Muscle layer of colon (tissue), 2 donors: Measurements from ENCODE around the gene NAE1.

Experiments used
- H3K27ac ChIP-seq: one replicate; pipeline ENCODE4 v1.7.0; 2013; ENCODE audit warnings: low read depth, mild to moderate bottlenecking, low read length, moderate library complexity
- H3K27me3 ChIP-seq, 2 donors: one replicate each; pipeline ENCODE4 v1.7.0; 2013; ENCODE audit warnings: low read length in 2 of 2, mild to moderate bottlenecking in 2 of 2; ENCODE audit not compliant: insufficient read depth in 2 of 2, control insufficient read depth in 1 of 2
- H3K36me3 ChIP-seq: one replicate; pipeline ENCODE4 v1.7.0; 2013; ENCODE audit warnings: mild to moderate bottlenecking, low read length; ENCODE audit not compliant: insufficient read depth
- H3K4me1 ChIP-seq: one replicate; pipeline ENCODE4 v1.7.0; 2013; ENCODE audit warnings: mild to moderate bottlenecking, low read length; ENCODE audit not compliant: insufficient read depth
- H3K4me3 ChIP-seq, 2 donors: one replicate each; pipeline ENCODE4 v1.7.0; 2013; ENCODE audit warnings: low read length in 2 of 2, low read depth in 1 of 2, mild to moderate bottlenecking in 1 of 2, moderate library complexity in 1 of 2
- H3K9ac ChIP-seq: one replicate; pipeline ENCODE4 v1.7.0; 2013; ENCODE audit warnings: low read length
- H3K9me3 ChIP-seq: one replicate; pipeline ENCODE4 v1.7.0; 2013; ENCODE audit warnings: mild to moderate bottlenecking, low read length
- donor health status: abdominal sarcoma.
- donor health status: Adenocarcinoma of cecum.

Gene NAE1

DNA sequence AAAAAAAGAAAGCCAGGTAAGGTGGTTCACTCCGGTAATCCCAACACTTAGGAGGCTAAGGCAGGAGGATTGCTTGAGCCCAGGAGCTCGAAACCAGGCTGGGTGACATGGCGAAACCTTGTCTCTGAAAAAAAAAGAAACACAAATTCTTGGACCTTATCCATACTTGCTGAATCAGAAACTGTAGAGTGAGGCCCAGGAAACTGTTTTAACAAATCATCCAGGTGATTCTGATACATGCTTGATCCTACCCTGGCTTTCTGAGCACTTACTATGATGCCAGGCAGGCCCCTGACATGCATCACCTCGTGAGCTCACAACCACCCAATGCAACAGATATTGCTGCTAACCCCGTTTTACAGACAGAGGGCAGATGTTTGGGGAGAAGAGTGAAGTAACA, 4.0 kb upstream of the NAE1 start:
- Histone ChIP-seq H3K27me3 (no peaks in the 10 kb centered on the region), H3K27ac (no peak overlapping the region), H3K4me3 (no peak overlapping the region), H3K9me3 (no peaks in the 10 kb centered on the region), H3K4me1 (peaks cover 3% of the 10 kb centered on the region), H3K9ac (no peak overlapping the region), H3K36me3 (no peaks in the 10 kb centered on the region)

DNA sequence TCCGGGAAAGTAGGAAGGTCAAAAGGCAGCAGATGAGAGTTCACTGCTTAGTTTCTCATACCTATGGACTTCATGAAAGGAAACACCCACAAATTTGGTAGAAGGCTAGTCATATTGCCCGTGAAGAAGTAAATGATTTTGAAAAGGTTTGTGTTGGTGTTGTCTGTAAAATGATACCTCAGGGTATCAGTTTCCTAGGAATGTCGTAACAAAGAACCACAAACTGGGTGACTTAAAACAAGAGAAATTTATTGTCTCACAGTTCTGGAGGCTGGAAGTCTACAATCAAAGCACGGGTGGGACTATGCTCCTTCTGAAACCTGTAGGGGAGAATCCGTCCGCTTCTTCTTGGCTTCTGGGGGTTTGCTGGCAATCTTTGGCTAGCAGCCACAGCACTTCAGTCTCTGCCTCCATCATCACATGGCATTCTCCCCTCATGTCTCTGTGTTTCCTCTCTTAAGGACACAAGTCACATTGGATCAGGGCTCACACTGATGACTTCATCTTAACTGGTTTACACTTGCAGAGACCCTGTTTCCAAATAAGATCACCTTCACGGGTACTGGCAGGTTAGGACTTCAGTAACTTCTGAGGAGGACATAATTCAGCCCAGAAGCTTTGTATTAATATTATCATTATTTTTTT, 2.0 kb upstream of the NAE1 start:
- Histone ChIP-seq H3K27ac (no peak overlapping the region), H3K9ac (no peak overlapping the region), H3K36me3 (peaks cover 3% of the 10 kb centered on the region), H3K4me3 (no peak overlapping the region), H3K4me1 (peaks cover 15% of the 10 kb centered on the region), H3K9me3 (no peaks in the 10 kb centered on the region), H3K27me3 (no peaks in the 10 kb centered on the region)

DNA sequence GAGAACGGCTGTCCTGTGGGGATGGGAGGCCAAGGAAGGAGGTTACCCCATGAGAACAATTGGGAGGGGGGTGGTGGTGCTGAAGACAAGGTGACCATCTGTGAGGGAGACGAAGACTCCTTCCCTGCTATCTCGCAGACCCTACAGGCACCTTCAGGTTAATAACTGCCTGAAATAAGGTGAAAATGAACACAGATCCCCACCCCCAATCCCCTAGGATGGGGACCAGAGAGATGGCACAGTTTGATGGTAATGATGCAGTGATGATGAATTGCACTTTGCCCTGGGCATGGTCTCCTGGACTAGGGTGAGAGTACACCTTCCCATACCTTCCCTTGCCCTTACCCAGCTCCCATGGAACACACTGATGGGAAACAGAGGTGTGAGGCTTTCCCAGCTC, 1.4 kb upstream of the NAE1 start:
- Histone ChIP-seq H3K27ac (no peak overlapping the region), H3K36me3 (peaks cover 6% of the 10 kb centered on the region), H3K4me3 (no peak overlapping the region), H3K9ac (no peak overlapping the region), H3K9me3 (no peaks in the 10 kb centered on the region), H3K4me1 (peaks cover 15% of the 10 kb centered on the region), H3K27me3 (no peaks in the 10 kb centered on the region)

DNA sequence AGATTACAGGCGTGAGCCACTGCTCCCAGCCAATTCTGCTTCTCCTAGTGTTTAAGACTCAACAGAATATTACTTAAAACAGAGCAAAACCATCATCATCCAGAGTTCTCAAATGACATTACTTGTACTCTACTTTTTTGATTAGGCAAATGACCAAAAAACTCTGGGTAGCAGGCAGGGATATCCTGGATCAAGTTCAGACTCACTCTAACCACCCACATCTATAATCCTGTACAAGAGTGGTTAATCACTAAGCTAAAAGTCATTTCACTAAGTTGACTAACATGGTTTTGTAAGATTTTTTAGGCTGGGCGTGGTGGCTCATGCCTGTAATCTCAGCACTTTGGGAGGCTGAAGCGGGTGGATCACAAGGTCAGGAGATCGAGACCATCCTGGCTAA, 6.8 kb downstream of the NAE1 start:
- no peak overlapping the region for H3K27ac ChIP-seq
- peaks cover 33% of the 10 kb centered on the region for H3K36me3 ChIP-seq
- H3K27me3 ChIP-seq, result no peaks in the 10 kb centered on the region
- H3K9me3 ChIP-seq, result no peaks in the 10 kb centered on the region
- no peak overlapping the region for H3K4me3 ChIP-seq
- H3K9ac ChIP-seq, result no peak overlapping the region
- H3K4me1 ChIP-seq, result peaks cover 5% of the 10 kb centered on the region

DNA sequence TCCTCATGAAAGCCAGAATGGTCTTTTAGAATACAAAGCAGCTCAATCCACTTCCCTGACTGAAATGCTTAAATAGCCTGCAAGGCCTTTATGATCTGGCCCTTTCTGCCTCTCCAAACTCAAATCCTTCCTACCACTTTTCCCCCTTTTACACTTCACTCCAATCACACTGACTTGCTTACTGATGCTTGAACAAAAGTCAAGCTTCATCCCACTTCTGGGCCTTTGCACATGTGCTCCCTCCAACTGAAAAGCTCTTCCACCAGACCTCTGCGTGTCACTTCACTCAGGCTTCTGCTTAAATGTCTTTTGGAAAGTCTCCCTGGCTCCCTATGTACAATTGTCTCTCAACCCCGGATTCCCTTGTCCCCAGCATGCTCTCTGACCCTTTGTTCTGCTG, 16.0 kb downstream of the NAE1 start:
- H3K27me3 ChIP-seq, result no peaks in the 10 kb centered on the region
- H3K36me3 ChIP-seq, result peaks cover 69% of the 10 kb centered on the region
- no peak overlapping the region for H3K9ac ChIP-seq
- no peak overlapping the region for H3K27ac ChIP-seq
- H3K4me1 ChIP-seq, result no peaks in the 10 kb centered on the region
- H3K4me3 ChIP-seq, result no peak overlapping the region
- H3K9me3 ChIP-seq, result no peaks in the 10 kb centered on the region

DNA sequence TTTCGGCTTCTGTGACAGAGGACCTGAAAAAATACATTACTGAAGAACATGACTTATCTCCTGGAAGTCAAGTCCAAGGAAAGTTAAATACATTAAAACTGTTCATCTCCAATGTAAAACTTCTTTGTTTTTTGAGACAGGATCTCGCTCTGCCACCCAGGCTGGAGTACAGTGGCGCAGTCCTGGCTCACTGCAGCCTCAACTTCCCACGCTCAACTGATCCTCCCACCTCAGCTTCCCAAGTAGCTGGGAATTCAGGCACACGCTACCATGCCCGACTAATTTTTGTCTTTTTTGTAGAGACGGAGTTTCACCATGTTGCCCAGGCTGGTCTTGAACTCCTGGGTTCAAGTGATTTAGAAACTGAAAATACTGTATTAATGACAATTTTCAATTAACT, 19.7 kb downstream of the NAE1 start:
- no peak overlapping the region for H3K4me3 ChIP-seq
- no peaks in the 10 kb centered on the region for H3K4me1 ChIP-seq
- peaks cover 74% of the 10 kb centered on the region for H3K36me3 ChIP-seq
- H3K27ac ChIP-seq, result no peak overlapping the region
- H3K9ac ChIP-seq, result no peak overlapping the region
- H3K27me3 ChIP-seq, result no peaks in the 10 kb centered on the region
- H3K9me3 ChIP-seq, result no peaks in the 10 kb centered on the region

DNA sequence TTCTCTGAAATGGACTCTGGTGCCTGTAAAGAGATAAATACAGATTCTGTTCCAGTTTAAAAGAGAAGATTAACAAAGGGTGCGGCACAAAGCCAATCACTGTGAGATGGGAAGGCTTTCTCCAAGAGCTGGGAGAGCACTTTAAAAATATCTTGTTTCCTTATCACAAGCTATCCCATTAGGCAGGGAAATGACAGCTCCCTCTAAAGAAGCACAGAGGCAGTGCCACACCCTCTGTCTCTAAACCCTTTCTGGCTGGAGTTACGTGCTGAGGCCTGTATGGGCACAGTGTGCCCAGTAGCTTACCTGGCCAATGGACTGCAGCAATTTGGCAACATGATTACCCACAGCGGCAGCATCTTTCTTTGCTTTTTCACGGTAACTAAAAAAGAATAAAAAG, 20.4 kb downstream of the NAE1 start:
- Histone ChIP-seq H3K27ac (no peak overlapping the region), H3K4me1 (no peaks in the 10 kb centered on the region), H3K9ac (no peak overlapping the region), H3K27me3 (no peaks in the 10 kb centered on the region), H3K9me3 (no peaks in the 10 kb centered on the region), H3K4me3 (no peak overlapping the region), H3K36me3 (peaks cover 76% of the 10 kb centered on the region)

DNA sequence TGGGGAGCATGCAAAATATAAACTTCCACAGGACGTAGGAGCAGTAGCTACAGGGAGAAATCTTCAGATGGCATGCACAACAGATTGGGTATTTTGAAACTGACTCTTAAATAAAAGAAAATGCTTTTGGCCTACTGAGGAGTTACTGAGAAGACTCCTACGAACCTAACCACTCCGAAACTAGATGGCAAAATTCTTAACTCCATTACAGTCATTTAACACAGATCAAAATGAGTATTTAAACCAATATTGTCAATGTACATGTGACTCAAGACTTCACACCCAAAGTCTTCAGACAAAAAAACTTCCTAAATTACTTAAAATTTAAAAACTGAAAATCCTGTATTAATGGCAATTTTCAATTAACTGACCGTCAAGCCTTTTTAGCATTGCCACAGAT, 21.0 kb downstream of the NAE1 start:
- Histone ChIP-seq H3K4me1 (no peaks in the 10 kb centered on the region), H3K27ac (no peak overlapping the region), H3K9ac (no peak overlapping the region), H3K9me3 (no peaks in the 10 kb centered on the region), H3K4me3 (no peak overlapping the region), H3K27me3 (no peaks in the 10 kb centered on the region), H3K36me3 (peaks cover 76% of the 10 kb centered on the region)

DNA sequence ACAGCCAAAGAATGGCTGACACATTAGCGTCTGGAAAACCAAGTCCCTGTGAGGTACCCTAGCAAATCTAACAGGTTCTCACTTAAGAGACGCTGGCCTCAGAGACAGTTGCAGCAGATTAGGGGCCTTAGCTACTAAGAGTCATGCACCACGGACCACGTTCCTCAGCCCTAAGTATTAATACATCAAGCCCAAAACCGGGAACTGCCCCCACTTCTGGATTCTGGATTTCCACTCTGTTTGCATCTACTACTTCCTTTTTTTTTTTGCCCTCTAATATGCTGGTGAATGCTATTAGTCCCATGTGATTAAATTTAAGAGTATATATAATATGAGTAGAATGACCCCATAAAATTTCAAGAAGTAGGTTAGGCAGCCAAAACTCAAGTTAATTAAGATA, 28.6 kb downstream of the NAE1 start:
- no peaks in the 10 kb centered on the region for H3K9me3 ChIP-seq

DNA sequence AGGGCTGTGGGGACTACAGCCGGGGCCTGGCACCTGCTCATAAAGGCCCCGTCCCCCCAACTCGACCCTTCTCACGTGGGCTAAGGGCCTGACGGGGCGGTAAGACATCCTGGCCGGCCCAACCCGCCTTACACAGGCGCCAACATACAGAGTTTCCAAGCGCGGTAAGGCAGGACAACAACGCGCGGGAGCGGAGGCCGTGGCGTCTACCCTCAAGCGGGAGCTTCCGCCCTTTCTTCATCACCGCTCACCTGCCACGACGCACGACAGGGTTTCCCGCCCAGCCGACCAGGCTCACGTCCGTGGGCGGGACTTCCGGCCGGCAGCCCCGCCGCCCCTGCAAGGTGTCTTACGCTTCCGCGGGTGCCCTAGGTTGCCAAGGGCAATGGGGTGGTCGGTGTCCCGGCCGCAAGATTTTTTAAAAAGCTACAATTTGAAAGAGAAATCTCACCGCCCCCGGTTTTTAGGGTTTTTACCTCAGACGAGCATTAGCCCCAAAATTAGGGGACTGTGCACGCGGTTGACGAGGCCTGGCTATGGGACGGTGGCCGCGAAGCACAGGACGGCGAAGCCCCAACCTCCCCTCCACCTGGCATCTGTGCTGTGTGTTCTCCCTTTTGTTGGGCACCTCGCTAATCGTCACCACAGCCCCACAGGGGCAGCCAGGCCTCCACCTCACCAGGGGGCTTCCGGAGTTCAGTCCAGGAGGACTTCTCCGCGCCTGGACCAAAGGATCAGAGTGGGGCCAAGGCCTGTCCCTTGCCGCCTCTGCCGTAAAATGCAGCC, 29.3 kb downstream of the NAE1 start, which contains the start of gene TERB1:
TERB1 (minus strand) TSS at position 265 of the 786 bp plus-strand sequence. CDS start 4,786 bp downstream, outside the sequence.
- Histone ChIP-seq H3K9me3 (no peaks in the 10 kb centered on the region), H3K36me3 (peaks cover 36% of the 10 kb centered on the region), H3K4me3 (no peak within 1 kb of the TSS), H3K27ac (no peak within 1 kb of the TSS), H3K27me3 (no peaks in the 10 kb centered on the region), H3K9ac (no peak within 1 kb of the TSS), H3K4me1 (no peaks in the 10 kb centered on the region)

More for the DNA sequence above, 28.6 kb downstream of the NAE1 start:
- Histone ChIP-seq H3K27me3 (no peaks in the 10 kb centered on the region), H3K9ac (no peak overlapping the region), H3K4me1 (no peaks in the 10 kb centered on the region), H3K4me3 (no peak overlapping the region), H3K27ac (no peak overlapping the region), H3K36me3 (peaks cover 43% of the 10 kb centered on the region)

DNA sequence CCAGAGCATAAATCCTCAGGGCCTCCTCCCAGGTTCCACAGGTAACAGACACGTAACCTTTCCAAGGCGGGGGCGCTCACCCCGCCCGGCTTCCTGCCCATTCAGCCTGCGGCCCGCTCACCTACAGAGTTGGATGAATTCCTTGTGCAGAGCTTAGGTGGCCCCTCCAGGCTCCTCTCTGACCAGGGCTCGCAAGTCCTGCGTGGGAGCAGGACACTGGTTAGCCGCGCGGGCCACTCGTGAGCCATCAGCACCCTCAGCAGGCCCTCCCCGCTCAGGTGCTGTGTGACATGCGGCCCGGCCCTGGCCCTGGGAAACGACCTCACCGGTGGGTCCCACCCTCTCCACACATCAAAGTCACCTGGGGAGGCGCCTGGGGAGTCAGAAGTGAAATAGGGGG, 29.9 kb downstream of the NAE1 start:
- H3K9me3 ChIP-seq, result no peaks in the 10 kb centered on the region
- H3K27me3 ChIP-seq, result no peaks in the 10 kb centered on the region
- no peak overlapping the region for H3K4me3 ChIP-seq
- no peak overlapping the region for H3K27ac ChIP-seq
- peaks cover 33% of the 10 kb centered on the region for H3K36me3 ChIP-seq
- no peaks in the 10 kb centered on the region for H3K4me1 ChIP-seq
- H3K9ac ChIP-seq, result no peak overlapping the region

DNA sequence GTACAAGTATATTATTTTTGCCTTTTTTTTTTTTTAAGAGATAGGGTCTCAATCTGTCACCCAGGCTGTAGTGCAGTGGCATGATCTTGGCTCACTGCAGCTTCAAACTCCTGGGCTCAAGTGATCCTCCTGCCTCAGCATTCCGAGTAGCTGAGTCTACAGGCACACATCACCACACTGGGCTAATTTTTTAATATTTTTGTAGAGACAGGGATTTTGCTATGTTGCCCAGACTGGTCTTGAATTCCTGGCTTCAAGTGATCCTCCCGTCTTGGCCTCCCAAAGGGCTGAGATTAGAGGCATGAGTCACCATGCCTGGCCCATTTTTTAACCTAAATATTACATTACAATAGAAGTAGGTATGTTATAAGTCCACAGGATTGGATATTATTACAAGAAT, 32.6 kb downstream of the NAE1 start:
- Histone ChIP-seq H3K27me3 (no peaks in the 10 kb centered on the region), H3K4me1 (no peaks in the 10 kb centered on the region)

More for the DNA sequence above, 32.6 kb downstream of the NAE1 start:
- Histone ChIP-seq H3K4me3 (no peak overlapping the region), H3K36me3 (peaks cover 6% of the 10 kb centered on the region), H3K27ac (no peak overlapping the region), H3K9ac (no peak overlapping the region), H3K9me3 (no peaks in the 10 kb centered on the region)
